Neuron (in vitro differentiated cells): ENCODE data around the gene SMARCA4.

Experiments
- H2AFZ ChIP-seq: one replicate; pipeline ENCODE4 v1.6.1; 2013; ENCODE audit warnings: low read depth, mild to moderate bottlenecking, inconsistent platforms, low read length, moderate library complexity
- H3K27me3 ChIP-seq: one replicate; pipeline ENCODE4 v1.6.1; 2013; ENCODE audit warnings: low read length; ENCODE audit not compliant: insufficient read depth
- H3K36me3 ChIP-seq: one replicate; pipeline ENCODE4 v1.6.1; 2013; ENCODE audit warnings: low read length; ENCODE audit not compliant: insufficient read depth
- H3K4me1 ChIP-seq: one replicate; pipeline ENCODE4 v1.6.1; 2013; ENCODE audit warnings: low read length; ENCODE audit not compliant: insufficient read depth
- H3K4me3 ChIP-seq: 2 replicates; pipeline ENCODE4 v1.5.1; 2013; ENCODE audit warnings: mild to moderate bottlenecking, low read length, moderate library complexity
- H3K9me3 ChIP-seq: one replicate; pipeline ENCODE4 v1.6.1; 2013; ENCODE audit warnings: low read length

Gene SMARCA4

GRCh38 chr19:11025997-11026396 is 65.2 kb downstream of the SMARCA4 start:
- peaks cover 92% of the 10 kb centered on the region for H3K36me3 ChIP-seq
- H2AFZ ChIP-seq = no peak overlapping the region
- H3K27me3 ChIP-seq = no peaks in the 10 kb centered on the region
- H3K9me3 ChIP-seq = no peaks in the 10 kb centered on the region
- no peaks in the 10 kb centered on the region for H3K4me1 ChIP-seq
- no peak overlapping the region for H3K4me3 ChIP-seq

- H3K9me3 ChIP-seq = no peaks in the 10 kb centered on the region
- H3K4me1 ChIP-seq = no peaks in the 10 kb centered on the region
- H3K4me3 ChIP-seq = no peak overlapping the region
- H2AFZ ChIP-seq = no peak overlapping the region
- no peaks in the 10 kb centered on the region for H3K27me3 ChIP-seq
- H3K36me3 ChIP-seq = peaks cover 91% of the 10 kb centered on the region
Measured at GRCh38 chr19:11027381-11027780, 66.6 kb downstream of the SMARCA4 start.

- H3K4me3 ChIP-seq = no peak overlapping the region
- H3K27me3 ChIP-seq = no peaks in the 10 kb centered on the region
- no peak overlapping the region for H2AFZ ChIP-seq
- H3K4me1 ChIP-seq = no peaks in the 10 kb centered on the region
- H3K9me3 ChIP-seq = no peaks in the 10 kb centered on the region
- H3K36me3 ChIP-seq = peaks cover 90% of the 10 kb centered on the region
Measured at GRCh38 chr19:11028146-11028545, 67.3 kb downstream of the SMARCA4 start.

GRCh38 chr19:11031421-11032070 is 70.7 kb downstream of the SMARCA4 start:
- peaks cover 94% of the 10 kb centered on the region for H3K36me3 ChIP-seq
- no peaks in the 10 kb centered on the region for H3K9me3 ChIP-seq
- H3K4me3 ChIP-seq = no peak overlapping the region

GRCh38 chr19:11033251-11033650 is 72.4 kb downstream of the SMARCA4 start:
- Histone ChIP-seq H3K27me3 (no peaks in the 10 kb centered on the region), H3K4me3 (no peak overlapping the region), H3K9me3 (no peaks in the 10 kb centered on the region), H3K36me3 (peaks cover 95% of the 10 kb centered on the region), H3K4me1 (no peaks in the 10 kb centered on the region), H2AFZ (no peak overlapping the region)

More at GRCh38 chr19:11031421-11032070, 70.7 kb downstream of the SMARCA4 start:
- Histone ChIP-seq H3K4me1 (no peaks in the 10 kb centered on the region), H2AFZ (no peak overlapping the region), H3K27me3 (no peaks in the 10 kb centered on the region)

GRCh38 chr19:11033763-11034162 is 72.9 kb downstream of the SMARCA4 start:
- Histone ChIP-seq H3K9me3 (no peaks in the 10 kb centered on the region), H3K36me3 (peaks cover 95% of the 10 kb centered on the region), H3K4me1 (no peaks in the 10 kb centered on the region), H3K4me3 (no peak overlapping the region), H3K27me3 (no peaks in the 10 kb centered on the region), H2AFZ (no peak overlapping the region)

GRCh38 chr19:11034449-11035213 is 73.8 kb downstream of the SMARCA4 start:
- peaks cover 93% of the 10 kb centered on the region for H3K36me3 ChIP-seq
- no peak overlapping the region for H3K4me3 ChIP-seq
- no peaks in the 10 kb centered on the region for H3K27me3 ChIP-seq
- no peaks in the 10 kb centered on the region for H3K9me3 ChIP-seq
- H2AFZ ChIP-seq = no peak overlapping the region
- no peaks in the 10 kb centered on the region for H3K4me1 ChIP-seq

- Histone ChIP-seq H3K36me3 (peaks cover 87% of the 10 kb centered on the region), H3K27me3 (no peaks in the 10 kb centered on the region), H2AFZ (no peak overlapping the region), H3K9me3 (no peaks in the 10 kb centered on the region), H3K4me3 (no peak overlapping the region), H3K4me1 (no peaks in the 10 kb centered on the region)
Measured at GRCh38 chr19:11035441-11036377, 74.9 kb downstream of the SMARCA4 start.

- H3K27me3 ChIP-seq = no peaks in the 10 kb centered on the region
- no peaks in the 10 kb centered on the region for H3K4me1 ChIP-seq
- H2AFZ ChIP-seq = no peak overlapping the region
- H3K9me3 ChIP-seq = no peaks in the 10 kb centered on the region
- peaks cover 90% of the 10 kb centered on the region for H3K36me3 ChIP-seq
- no peak overlapping the region for H3K4me3 ChIP-seq
Measured at GRCh38 chr19:11038511-11038910, 77.7 kb downstream of the SMARCA4 start.

GRCh38 chr19:11041194-11041593 is 80.4 kb downstream of the SMARCA4 start:
- no peaks in the 10 kb centered on the region for H3K4me1 ChIP-seq
- H2AFZ ChIP-seq = no peak overlapping the region
- peaks cover 83% of the 10 kb centered on the region for H3K36me3 ChIP-seq
- H3K9me3 ChIP-seq = no peaks in the 10 kb centered on the region
- H3K27me3 ChIP-seq = no peaks in the 10 kb centered on the region
- H3K4me3 ChIP-seq = no peak overlapping the region

GRCh38 chr19:11041966-11042627 is 81.3 kb downstream of the SMARCA4 start:
- Histone ChIP-seq H3K4me3 (no peak overlapping the region), H3K27me3 (no peaks in the 10 kb centered on the region), H3K9me3 (no peaks in the 10 kb centered on the region), H3K4me1 (no peaks in the 10 kb centered on the region), H3K36me3 (peaks cover 83% of the 10 kb centered on the region), H2AFZ (no peak overlapping the region)

- H3K4me1 ChIP-seq = no peaks in the 10 kb centered on the region
- H2AFZ ChIP-seq = no peak overlapping the region
- no peak overlapping the region for H3K4me3 ChIP-seq
- H3K9me3 ChIP-seq = no peaks in the 10 kb centered on the region
- H3K27me3 ChIP-seq = no peaks in the 10 kb centered on the region
- peaks cover 81% of the 10 kb centered on the region for H3K36me3 ChIP-seq
Measured at GRCh38 chr19:11044431-11044830, 83.6 kb downstream of the SMARCA4 start.
